MCF 10A (cell line): ENCODE data around the gene ABCB9. TPM values are rescaled to one million over a fixed set of nuclear protein-coding genes. Genes with fewer than 3 reads are reported as not detected.

Experiments used
- BruUV-seq: library from RNA; stranded (reverse); fragments of 400-500 nt; replicated peaks from 2 replicates; lab custom pipeline; 2021; lab: Mats Ljungman, UMichigan
- CTCF ChIA-PET: fragments of 300-600 bp; sonication (Branson Sonifier 250); formaldehyde crosslinking; extraction: SDS; loops from one replicate; lab custom pipeline; 2021; ENCODE audit warnings: antibody characterized with exemption, inconsistent platforms; lab: Yijun Ruan, JAX
- POLR2A ChIA-PET: fragments of 300-600, 350-650 bp; sonication (Branson Sonifier 250); formaldehyde crosslinking; extraction: SDS; loops from one replicate; lab custom pipeline; 2020; ENCODE audit warnings: antibody characterized with exemption, inconsistent platforms; lab: Yijun Ruan, JAX
- DNase-seq: peaks from one replicate; pipeline ENCODE4 v3.0.0-alpha.2; 2018; ENCODE audit not compliant: unreplicated experiment
- H3K27ac Mint-ChIP-seq: one replicate; pipeline ENCODE4 v1.8.0; 2022; ENCODE audit warnings: mild to moderate bottlenecking, low read depth, mixed read lengths; ENCODE audit not compliant: unreplicated experiment
- H3K27me3 Mint-ChIP-seq: one replicate; pipeline ENCODE4 v1.8.0; 2022; ENCODE audit warnings: mixed read lengths; ENCODE audit not compliant: insufficient read depth, unreplicated experiment
- H3K36me3 Mint-ChIP-seq: one replicate; pipeline ENCODE4 v1.8.0; 2022; ENCODE audit warnings: mild to moderate bottlenecking, moderate library complexity, mixed read lengths; ENCODE audit not compliant: insufficient read depth, unreplicated experiment
- H3K4me1 Mint-ChIP-seq: one replicate; pipeline ENCODE4 v1.8.0; 2022; ENCODE audit warnings: mixed read lengths; ENCODE audit not compliant: insufficient read depth, unreplicated experiment
- H3K4me3 Mint-ChIP-seq: one replicate; pipeline ENCODE4 v1.8.0; 2022; ENCODE audit warnings: mild to moderate bottlenecking, moderate library complexity, mixed read lengths; ENCODE audit not compliant: unreplicated experiment
- H3K9me3 Mint-ChIP-seq: one replicate; pipeline ENCODE4 v1.8.0; 2022; ENCODE audit warnings: mixed read lengths; ENCODE audit not compliant: unreplicated experiment
- intact Hi-C: fragments of 100-400 bp; cut with micrococcal nuclease; formaldehyde crosslinking; loops from 2 replicates; pipeline ENCODE4 v1.14.1; 2022
- total RNA-seq: library from RNA; stranded (reverse); gene quantifications from 2 replicates; pipeline ENCODE4 v1.2.3, GENCODE V29; 2022
- TF ChIP-seq, protein P1 (sequence below): fragments of 200-600 bp; IDR thresholded peaks from one replicate; pipeline ENCODE4 v1.8.0; 2022; ENCODE audit warnings: antibody characterized with exemption, mild to moderate bottlenecking; ENCODE audit not compliant: unreplicated experiment

ABCB9 gene
- total RNA-seq, 1 experiment from 2014 or later: 1.6 TPM

DNA sequence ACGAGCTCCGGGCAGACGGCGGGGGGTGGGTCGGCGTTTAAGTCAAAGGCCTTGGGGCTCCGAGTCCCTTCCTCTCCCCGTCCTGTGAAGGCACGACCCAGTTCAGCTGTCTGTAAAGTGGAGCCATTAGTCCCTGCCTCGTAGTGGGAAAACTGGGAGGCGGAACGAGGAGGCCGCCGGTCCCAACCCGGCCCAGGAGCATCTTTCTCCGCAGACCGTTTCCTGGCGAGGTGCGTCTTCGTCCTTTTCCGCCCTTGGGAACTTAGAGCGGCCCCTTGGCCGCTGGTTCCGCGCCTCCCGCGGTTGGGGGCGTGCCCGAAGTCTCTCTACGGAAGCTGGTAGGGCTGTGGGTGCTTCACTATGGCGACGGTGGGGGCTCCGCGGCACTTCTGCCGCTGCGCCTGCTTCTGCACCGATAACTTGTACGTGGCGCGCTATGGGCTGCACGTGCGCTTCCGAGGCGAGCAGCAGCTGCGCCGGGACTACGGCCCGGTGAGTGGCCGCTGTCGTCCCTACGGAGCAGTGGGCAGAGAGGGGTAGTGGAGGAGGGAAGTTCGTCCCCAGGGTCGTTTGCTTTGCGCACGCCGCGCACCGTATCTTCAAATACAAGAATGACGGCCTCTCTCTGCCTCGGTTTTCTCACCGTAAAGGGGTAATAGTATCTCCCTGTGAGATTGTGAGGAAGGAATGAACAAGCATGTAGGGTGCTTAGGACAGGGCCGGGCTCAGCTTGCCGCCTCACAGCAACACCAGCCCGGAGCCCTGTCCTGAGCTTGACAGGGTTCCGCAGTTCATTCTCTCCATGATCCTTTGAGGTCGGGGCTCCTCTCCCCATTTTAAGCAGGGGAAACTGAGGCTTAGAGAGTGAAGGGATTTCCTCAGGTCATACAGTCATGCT is 8.9 kb upstream of the ABCB9 start, which contains the start of gene OGFOD2:
Gene OGFOD2, plus strand, starts transcription at position 353 of the 898 bp plus-strand sequence. Its CDS starts 8 bp downstream, at position 361.
- Mint-ChIP-seq H3K36me3 (peaks cover 16% of the 10 kb centered on the region), H3K4me1 (peaks cover 5% of the 10 kb centered on the region), H3K27ac (peak within 1 kb of the TSS; percentile 95), H3K9me3 (no peaks in the 10 kb centered on the region), H3K27me3 (no peaks in the 10 kb centered on the region), H3K4me3 (peak within 1 kb of the TSS; percentile 94)
- POLR2A ChIA-PET: interaction anchor here (0.6 to 3.9 kb wide), 26 partner anchors 9 to 1876 kb away, joined by 3 to 45 read pairs (median 5); partner anchors contain the start of genes ABCB9, MPHOSPH9, MTRFR and SBNO1
- TF ChIP-seq, protein P1, sequence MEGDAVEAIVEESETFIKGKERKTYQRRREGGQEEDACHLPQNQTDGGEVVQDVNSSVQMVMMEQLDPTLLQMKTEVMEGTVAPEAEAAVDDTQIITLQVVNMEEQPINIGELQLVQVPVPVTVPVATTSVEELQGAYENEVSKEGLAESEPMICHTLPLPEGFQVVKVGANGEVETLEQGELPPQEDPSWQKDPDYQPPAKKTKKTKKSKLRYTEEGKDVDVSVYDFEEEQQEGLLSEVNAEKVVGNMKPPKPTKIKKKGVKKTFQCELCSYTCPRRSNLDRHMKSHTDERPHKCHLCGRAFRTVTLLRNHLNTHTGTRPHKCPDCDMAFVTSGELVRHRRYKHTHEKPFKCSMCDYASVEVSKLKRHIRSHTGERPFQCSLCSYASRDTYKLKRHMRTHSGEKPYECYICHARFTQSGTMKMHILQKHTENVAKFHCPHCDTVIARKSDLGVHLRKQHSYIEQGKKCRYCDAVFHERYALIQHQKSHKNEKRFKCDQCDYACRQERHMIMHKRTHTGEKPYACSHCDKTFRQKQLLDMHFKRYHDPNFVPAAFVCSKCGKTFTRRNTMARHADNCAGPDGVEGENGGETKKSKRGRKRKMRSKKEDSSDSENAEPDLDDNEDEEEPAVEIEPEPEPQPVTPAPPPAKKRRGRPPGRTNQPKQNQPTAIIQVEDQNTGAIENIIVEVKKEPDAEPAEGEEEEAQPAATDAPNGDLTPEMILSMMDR: no peak
- peak; percentile 90 for DNase-seq
- CTCF ChIA-PET: interaction anchor here (1.1 to 2.1 kb wide), 5 partner anchors 114 to 263 kb away, joined by 3 to 8 read pairs (median 4); no protein-coding TSS in a partner anchor
- intact Hi-C loops: loop anchor here (5.0 kb wide), 1 partner anchor 262 kb away; no protein-coding TSS in a partner anchor
- BruUV-seq: TSS peak; percentile 38

DNA sequence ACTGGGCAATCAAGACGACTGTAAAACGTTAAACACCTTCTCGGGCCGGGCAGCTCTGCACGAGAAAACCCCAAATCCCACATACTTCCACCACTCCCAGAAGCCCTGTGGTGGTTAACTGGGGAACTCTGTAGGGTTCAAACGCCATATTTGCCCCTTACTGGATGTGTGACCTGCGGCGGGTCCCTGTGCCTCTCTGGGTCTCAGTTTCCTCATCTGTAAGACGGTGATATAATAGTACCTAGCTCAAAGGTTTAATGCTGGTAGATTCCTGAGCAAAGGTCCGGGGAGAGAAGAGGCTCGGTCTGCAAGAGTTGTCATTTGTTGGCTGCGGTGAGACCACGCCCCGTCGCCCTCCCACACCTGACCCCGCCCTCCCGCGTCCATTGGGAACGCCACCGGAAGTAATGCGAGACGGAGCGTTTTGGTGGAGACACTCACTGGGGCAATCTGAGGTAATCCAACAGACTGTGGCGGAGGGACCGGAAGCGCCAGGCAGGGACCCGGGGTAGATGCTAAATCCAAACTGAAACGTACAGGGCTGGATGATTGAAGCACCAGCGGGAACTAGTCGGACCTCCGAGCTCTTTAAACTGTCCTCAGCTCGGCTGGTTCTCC is 8.1 kb upstream of the ABCB9 start:
- Mint-ChIP-seq H3K36me3 (peaks cover 16% of the 10 kb centered on the region), H3K27me3 (no peaks in the 10 kb centered on the region), H3K9me3 (no peaks in the 10 kb centered on the region), H3K4me1 (peaks cover 5% of the 10 kb centered on the region), H3K4me3 (peak overlapping the region; percentile 94), H3K27ac (peak overlapping the region; percentile 95)
- intact Hi-C loops: loop anchor here (5.0 kb wide), 1 partner anchor 263 kb away; no protein-coding TSS in a partner anchor
- CTCF ChIA-PET: interaction anchor here (0.5 to 2.1 kb wide), 6 partner anchors 113 to 1399 kb away, joined by 3 to 8 read pairs (median 4); no protein-coding TSS in a partner anchor
- TSS peak; percentile 60 for BruUV-seq
- peak; percentile 99 for DNase-seq
- TF ChIP-seq, protein P1: no peak
- POLR2A ChIA-PET: interaction anchor here (0.6 to 3.9 kb wide), 24 partner anchors 8 to 390 kb away, joined by 3 to 45 read pairs (median 5); partner anchors contain the start of genes ABCB9, MPHOSPH9, MTRFR and SBNO1

DNA sequence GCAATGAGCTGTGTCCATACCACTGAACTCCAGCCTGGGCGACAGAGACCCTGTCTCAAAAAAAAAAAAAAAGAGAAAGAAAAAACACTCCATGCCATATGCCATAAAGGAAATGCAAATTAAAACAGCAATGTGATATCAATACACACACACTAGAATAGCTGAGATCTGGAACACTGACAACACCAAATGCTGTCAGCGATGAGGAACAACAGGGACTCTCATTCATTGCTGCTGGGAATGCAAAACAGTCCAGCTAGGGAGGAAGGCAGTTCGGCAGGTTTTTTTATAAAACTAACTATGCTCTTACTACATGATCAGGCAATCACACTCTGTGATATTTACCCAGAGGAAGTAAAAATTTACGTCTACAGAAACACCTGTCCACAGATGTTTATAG is 3.4 kb upstream of the ABCB9 start:
- H3K4me1 Mint-ChIP-seq: no peaks in the 10 kb centered on the region
- H3K27ac Mint-ChIP-seq: no peak overlapping the region
- BruUV-seq: no TSS peak
- H3K36me3 Mint-ChIP-seq: peaks cover 11% of the 10 kb centered on the region
- no peaks in the 10 kb centered on the region for H3K9me3 Mint-ChIP-seq
- CTCF ChIA-PET: interaction anchor here (0.6 to 1.2 kb wide), 6 partner anchors 17 to 471 kb away, joined by 3 to 4 read pairs (median 4); no protein-coding TSS in a partner anchor
- POLR2A ChIA-PET: interaction anchor here (1.2 to 1.6 kb wide), 2 partner anchors 112 to 268 kb away, joined by 3 to 5 read pairs; no protein-coding TSS in a partner anchor
- TF ChIP-seq, protein P1: no peak
- no peak for DNase-seq
- no peaks in the 10 kb centered on the region for H3K27me3 Mint-ChIP-seq
- intact Hi-C loops: loop anchor here (5.0 kb wide), 1 partner anchor 268 kb away; no protein-coding TSS in a partner anchor
- no peak overlapping the region for H3K4me3 Mint-ChIP-seq
